ENCODE measurements around the gene ANKS3. TPM values are rescaled to one million over a fixed set of nuclear protein-coding genes. Genes with fewer than 3 reads are reported as not detected.

ANKS3 gene
- total RNA-seq, 2 donors from 2014 or later, result 13.5 to 21.2 TPM

DNA sequence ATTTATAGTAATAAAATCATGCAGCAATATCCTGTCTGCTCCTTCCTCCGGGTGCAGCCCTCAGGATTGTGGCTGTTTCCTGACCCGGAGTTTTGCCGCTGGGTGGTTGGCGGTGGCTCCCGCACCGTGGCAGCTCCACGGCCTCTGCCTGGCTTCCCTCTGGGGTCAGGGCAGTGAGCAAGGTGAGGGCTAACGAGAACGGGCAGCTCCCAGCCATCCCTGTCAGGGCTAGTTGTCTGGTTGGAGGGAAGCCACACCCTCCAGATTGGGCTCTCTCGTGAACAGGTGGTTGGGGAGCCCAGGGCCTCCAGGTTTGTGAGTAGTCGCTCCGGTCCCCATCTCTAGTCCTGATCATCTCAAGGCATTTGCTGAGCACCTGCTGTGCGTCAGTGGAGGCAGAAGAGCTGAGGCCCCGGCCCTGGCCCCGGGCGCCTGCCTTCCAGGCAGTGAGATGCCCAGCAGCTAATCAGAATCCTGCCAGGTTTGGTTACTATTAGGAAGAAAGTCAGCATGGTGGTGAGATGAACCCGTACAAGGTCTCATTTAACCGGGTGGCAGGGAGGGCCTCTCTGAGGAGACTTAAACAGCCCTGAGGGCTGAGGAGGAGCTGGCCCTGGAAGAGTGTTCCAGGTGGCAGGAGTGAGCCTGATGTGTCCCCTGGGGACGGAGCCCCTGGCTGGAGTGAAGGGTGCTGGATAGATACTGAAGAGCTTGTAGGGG lies 43.0 kb downstream of the ANKS3 start:
- ATAC-seq (no peak), DNase-seq (no peak)
- intact Hi-C loops (cut with DNase I, micrococcal nuclease), result no loop called here

DNA sequence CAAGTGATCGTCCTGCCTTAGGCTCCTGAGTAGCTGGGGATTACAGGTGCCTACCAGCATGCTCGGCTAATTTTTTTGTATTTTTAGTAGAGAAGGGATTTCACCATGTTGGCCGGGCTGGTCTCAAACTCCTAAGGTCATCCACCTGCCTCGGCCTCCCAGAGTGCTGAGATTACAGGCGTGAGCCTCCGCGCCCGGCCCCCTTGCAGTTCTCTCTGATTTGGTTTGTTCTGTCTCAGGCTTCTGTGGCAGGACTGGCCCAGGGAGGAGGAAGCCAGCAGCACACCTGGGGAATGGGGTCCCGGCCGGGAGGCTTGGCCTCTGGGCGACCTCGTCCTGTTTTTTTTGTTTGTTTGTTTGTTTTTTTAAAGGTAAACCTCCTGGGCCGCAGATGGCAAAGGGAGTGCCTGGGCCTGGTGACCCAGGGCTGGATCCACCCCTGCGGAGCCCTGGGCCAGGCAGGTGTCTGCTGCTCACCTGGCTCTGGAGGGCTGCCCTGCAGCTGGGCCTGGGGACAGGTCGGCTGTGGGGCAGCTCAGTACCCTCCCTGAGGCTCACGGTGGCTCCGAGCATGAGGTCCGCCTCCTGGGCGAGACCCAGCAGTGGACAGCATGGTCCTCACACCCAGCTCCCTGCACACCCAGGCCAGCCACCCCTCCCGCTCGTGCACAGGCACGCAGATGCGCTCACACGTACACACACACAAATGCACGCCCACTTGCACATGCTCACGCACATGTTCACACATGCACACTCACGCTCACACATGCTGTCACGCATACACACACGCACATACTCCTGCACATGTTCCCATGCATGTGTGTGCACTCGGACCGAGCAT lies 44.0 kb downstream of the ANKS3 start:
- DNase-seq (no peak), ATAC-seq (no peak)
- intact Hi-C loops (cut with DNase I, micrococcal nuclease), result no loop called here

GRCh38 chr16:4689091-4689671 lies 44.9 kb downstream of the ANKS3 start:
- intact Hi-C loops (cut with DNase I, micrococcal nuclease), result no loop called here
- ATAC-seq (no peak), DNase-seq (no peak)

GRCh38 chr16:4688674-4689045 lies 45.4 kb downstream of the ANKS3 start:
- ATAC-seq (no peak), DNase-seq (no peak)
- intact Hi-C loops (cut with DNase I, micrococcal nuclease), result no loop called here

- ATAC-seq, result no peak
- no peak for DNase-seq
- intact Hi-C loops (cut with DNase I, micrococcal nuclease), result no loop called here
Observed at GRCh38 chr16:4687946-4688673, 46.0 kb downstream of the ANKS3 start.

DNA sequence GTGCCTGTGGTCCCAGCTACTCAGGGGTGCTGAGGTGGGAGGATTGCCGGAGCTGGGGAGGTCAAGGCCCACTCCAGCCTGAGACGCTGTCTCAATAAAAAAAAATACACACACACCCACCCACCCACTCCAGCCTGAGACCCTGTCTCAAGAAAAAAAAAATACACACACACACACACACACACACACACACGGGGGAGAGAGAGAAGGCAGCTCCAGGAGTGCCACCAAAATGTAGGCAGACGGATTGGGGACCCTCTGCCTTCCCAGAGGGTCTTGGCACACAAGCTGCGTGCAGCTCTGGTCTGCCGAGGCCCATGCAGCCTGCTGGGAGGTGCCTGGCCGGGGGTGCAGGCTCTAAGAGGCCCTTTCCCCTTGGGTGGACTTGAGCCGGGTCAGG lies 46.7 kb downstream of the ANKS3 start:
- DNase-seq, result no peak
- intact Hi-C loops (cut with DNase I, micrococcal nuclease), result no loop called here
- ATAC-seq, result no peak

- ATAC-seq, result no peak
- DNase-seq, result no peak
- intact Hi-C loops (cut with DNase I, micrococcal nuclease), result no loop called here
Observed at GRCh38 chr16:4686497-4687210, 47.4 kb downstream of the ANKS3 start.

GRCh38 chr16:4685776-4686496 lies 48.1 kb downstream of the ANKS3 start:
- DNase-seq (no peak), ATAC-seq (no peak)
- intact Hi-C loops (cut with DNase I, micrococcal nuclease), result no loop called here

- intact Hi-C loops (cut with DNase I, micrococcal nuclease), result no loop called here
- ATAC-seq (no peak), DNase-seq (no peak)
Observed at GRCh38 chr16:4685292-4685691, 48.8 kb downstream of the ANKS3 start.

- no peak for DNase-seq
- intact Hi-C loops (cut with DNase I, micrococcal nuclease), result no loop called here
- no peak for ATAC-seq
Observed at GRCh38 chr16:4684763-4685162, 49.3 kb downstream of the ANKS3 start.

- ATAC-seq, result no peak
- intact Hi-C loops (cut with DNase I, micrococcal nuclease), result no loop called here
- no peak for DNase-seq
Observed at GRCh38 chr16:4684058-4684715, 49.9 kb downstream of the ANKS3 start.

DNA sequence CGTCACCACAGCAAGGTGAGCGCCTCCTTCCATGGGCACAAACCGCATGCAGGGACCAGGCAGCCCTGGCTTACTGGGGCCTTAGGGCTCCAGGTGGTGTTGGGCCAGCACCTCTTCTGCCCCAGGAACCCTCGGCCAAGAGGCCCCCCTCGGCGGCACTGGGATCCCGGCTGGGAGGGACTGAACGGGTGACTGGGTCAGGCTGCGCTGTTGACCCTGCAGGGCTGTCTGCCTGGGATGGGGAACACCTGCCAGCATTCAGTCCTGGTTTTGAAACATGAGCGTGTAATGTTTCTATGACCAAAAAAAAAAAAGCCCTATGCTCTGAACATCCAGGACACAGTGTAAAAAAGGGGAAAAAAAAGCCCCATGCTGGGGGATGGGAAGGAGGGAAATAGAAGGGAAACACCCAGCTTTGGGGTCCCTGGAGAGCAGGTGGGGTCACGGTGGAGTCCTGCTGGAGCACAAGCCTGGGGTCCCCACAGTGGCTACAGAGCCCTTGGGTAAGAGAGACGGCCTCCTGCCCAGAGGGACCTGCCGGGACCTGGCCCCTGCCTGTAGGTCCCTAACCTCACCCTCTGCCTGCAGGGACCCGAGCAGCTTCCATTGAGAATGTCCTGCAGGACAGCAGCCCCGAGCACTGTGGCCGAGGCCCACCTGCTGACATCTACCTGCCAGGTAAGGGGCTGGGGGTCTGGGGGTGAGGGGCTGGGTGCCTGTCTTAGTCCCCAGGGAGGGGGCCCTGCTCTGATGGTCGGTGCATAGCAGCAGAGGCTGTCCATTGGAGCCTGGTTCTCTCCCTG lies 50.6 kb downstream of the ANKS3 start:
- no peak for ATAC-seq
- intact Hi-C loops (cut with DNase I, micrococcal nuclease), result no loop called here
- DNase-seq, result no peak

DNA sequence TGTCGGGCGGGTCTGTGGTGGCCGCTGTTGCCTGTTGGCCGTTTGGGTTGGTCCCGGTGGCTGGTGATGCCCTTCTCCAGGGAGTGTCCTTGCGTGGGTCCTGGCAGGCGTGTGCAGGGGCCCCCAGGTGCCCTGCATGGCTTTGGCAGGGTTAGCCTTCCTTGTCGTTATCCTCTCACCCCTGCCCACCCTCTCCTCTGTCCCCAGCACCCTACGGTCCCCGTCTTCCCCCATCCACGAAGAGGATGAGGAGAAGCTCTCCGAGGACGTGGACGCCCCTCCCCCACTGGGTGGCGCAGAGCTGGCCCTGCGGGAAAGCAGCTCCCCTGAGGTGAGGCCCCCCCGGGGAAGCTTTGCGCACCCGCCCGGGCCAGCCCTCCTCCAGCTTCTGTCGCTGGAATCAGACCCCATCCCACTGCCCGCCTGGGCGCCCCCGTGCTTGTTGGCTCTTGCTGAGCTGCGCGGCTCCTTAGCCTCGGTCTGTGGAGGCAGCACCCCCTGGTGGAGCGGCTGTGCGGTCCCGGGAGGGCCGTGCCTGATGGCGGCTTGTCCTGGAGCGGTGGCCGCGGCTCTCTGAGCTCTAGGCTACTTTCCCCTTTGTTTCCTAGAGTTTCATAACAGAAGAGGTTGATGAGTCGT lies 51.3 kb downstream of the ANKS3 start:
- intact Hi-C loops (cut with DNase I, micrococcal nuclease), result no loop called here
- DNase-seq, result peak in 1 of 2 donors; percentile 40
- ATAC-seq, result no peak

- ATAC-seq, result no peak
- intact Hi-C loops (cut with DNase I, micrococcal nuclease), result no loop called here
- no peak for DNase-seq
Observed at GRCh38 chr16:4682084-4682591, 51.9 kb downstream of the ANKS3 start.

- no peak for DNase-seq
- intact Hi-C loops (cut with DNase I, micrococcal nuclease), result no loop called here
Observed at GRCh38 chr16:4681471-4682083, 52.5 kb downstream of the ANKS3 start.

More at GRCh38 chr16:4681471-4682083, 52.5 kb downstream of the ANKS3 start:
- ATAC-seq, result no peak
